DMS153 treated with DMSO at 0.1 percent for 48 hours (cell line): ENCODE results near the gene UBAC1.
"Not testable (repeated sequence)": the region's sequence is repeated elsewhere in the genome, so short reads cannot be mapped to it uniquely, and the experiment has no call there.

ENCODE experiments used
- DNase-seq: peaks from one replicate; lab custom pipeline; 2025; ENCODE audit not compliant: unreplicated experiment; lab: John Stamatoyannopoulos, UW

Gene UBAC1

GRCh38 chr9:135978642-135979546 is 17.7 kb upstream of the UBAC1 start:
- DNase-seq: no peak

DNA sequence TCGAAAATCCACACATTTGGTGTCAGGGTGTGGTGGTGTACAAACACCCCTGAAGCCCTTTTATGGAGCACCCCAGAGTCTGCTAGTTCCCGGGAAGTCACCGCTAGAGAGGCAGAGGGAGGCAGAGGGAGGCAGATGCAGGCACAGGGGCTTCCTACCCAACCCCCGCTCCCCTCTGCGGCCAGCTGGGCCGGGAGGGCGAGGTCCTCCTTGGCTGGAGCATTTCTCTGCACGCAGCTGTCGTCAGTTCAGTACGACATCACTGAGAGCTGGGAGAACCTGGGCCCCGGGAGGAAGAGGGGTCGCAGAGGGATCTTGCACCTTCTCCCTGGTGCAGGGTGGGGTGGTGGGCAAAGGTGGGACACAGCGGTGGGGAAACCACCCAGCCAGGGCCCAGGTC is 15.8 kb upstream of the UBAC1 start:
- no peak for DNase-seq

- no peak for DNase-seq
Measured at GRCh38 chr9:135976531-135976930, 15.4 kb upstream of the UBAC1 start.

DNA sequence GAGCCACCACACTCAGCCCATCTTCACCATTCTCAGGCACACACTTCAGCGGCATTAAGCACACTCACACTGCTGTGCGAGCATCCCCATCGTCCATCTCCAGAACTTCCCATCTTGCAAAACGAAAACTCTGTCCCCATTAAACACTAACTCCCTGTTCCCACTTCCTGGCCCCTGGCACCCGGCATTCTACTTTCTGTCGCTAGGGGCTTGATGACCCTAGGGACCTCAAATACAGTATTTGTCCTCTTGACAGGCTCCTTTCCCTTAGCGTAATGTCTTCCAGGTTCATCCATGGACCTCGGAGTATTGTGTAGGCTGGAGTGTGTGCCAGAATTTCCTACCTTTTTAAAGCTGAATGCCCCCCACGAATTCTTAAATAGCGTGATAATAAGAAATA is 14.7 kb upstream of the UBAC1 start:
- DNase-seq: no peak

- no peak for DNase-seq
Measured at GRCh38 chr9:135974220-135974573, 13.0 kb upstream of the UBAC1 start.

DNA sequence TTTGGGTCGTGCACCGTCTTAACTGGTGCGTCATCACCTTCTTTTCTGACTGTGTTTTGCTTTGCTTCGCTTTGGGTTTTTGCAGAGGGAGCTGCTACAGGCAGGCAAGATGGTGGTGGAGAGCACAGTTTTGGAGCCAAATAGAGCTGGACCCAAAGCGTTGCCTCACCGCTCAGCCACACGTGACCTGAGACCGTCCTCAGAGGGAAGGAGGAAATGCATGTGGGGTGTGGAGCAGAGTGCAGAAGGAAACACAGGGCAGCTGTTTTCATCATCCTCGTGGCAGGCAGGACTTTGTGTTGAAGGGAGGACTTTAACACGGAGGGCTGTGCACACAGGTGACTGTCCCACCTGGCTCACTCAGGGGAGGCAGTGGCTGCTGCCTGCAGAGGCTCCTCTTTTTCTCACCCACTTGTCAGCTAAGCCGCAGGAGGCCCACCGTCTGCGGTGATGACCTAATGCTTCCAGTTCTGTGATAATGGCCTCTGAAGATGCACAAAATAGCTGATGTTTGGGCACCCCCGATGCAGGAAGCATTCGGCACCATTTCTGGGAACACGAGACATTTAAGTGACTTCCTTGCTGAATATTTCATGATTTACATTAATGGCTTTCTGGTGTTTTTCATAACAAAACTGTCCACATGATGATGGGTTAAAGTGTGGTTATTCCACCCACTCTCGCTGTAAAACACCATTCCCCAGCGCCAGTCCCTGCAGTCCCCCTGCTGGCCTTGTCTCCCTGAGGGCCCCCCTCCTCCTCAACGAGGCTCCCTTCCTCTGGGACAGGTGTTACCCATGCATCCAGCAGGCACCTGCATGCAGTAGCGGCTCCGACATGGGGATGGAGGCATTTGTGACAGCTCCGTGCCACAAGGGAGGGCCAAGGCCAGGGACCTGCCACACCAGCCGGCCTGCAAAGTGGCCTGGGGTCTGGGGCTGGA is 12.4 kb upstream of the UBAC1 start:
- DNase-seq: no peak

- no peak for DNase-seq
Measured at GRCh38 chr9:135971892-135972291, 10.7 kb upstream of the UBAC1 start.

DNA sequence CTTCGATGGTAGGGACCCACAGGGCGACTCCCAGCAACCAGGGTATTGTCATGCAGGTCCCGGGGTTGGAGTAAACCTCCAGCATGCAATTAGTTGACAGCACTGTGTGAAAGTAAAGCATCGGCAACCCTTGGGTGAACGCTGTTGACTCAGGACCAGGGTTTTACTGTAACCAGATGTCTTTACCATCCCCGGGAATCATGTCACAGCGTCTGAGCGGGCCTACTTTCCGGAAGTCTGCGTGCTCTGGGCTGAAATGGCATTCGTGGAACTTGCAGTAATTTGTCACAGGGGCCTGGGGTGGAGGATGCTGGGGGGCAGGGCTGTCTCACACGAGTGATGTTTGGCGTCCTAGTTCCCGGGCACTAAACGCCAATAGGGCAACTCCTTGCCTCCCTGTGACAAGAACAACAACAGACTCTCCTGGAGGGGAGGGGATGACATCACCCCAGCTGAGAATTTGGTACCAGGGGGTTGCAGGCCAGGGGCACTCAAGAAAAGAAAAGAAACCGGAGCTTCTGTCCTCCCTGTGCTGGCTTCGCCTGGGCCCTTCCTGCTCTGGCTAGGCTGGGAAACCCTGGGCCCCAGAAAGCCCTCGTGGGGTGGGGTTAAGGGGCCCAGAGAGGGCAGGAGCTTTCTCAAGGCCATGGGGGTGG is 10.1 kb upstream of the UBAC1 start:
- no peak for DNase-seq

- no peak for DNase-seq
Measured at GRCh38 chr9:135970128-135970815, 9.1 kb upstream of the UBAC1 start.

GRCh38 chr9:135969064-135969683 is 8.0 kb upstream of the UBAC1 start:
- no peak for DNase-seq

DNA sequence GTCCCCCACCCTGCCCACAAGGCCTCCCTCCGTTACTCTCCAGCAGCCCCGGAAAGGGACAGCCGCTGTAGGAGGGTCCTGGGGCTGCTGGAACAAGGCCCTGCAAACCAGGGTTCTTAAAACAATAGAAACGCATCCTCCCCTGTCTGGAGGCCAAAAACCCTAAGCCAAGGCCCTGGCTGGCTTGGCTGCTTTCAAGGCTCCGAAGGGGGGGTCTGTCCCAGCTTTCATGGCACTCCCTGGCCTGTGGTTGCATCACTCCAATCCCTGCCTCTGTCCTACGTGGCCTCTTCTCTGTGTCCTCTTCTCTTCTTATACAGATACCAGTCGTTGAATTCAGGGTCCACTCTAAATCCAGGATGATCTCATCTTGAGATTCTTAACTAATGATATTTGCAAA is 7.4 kb upstream of the UBAC1 start:
- no peak for DNase-seq

DNA sequence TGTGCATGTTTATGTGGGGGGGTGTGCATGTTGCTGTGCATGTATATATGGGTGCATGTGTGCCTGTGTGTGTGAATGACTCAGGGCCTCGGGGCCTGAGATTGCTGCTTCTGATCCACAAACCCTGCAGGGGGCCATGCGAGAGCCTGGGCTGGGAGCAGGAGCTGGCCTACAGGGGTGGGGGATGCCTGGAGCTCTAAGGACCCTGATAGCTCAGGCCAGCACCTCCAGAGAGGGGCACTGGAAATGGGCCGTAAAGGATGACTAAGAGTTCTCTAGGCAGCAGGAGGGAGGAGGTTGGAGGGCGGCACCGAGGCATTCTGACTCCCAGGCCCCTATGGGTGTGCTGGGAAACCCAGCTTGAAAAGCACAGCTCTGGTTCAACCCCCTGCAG is 6.9 kb upstream of the UBAC1 start:
- DNase-seq: no peak

- not testable (repeated sequence) for DNase-seq
Measured at GRCh38 chr9:135966916-135967260, 5.7 kb upstream of the UBAC1 start.

DNA sequence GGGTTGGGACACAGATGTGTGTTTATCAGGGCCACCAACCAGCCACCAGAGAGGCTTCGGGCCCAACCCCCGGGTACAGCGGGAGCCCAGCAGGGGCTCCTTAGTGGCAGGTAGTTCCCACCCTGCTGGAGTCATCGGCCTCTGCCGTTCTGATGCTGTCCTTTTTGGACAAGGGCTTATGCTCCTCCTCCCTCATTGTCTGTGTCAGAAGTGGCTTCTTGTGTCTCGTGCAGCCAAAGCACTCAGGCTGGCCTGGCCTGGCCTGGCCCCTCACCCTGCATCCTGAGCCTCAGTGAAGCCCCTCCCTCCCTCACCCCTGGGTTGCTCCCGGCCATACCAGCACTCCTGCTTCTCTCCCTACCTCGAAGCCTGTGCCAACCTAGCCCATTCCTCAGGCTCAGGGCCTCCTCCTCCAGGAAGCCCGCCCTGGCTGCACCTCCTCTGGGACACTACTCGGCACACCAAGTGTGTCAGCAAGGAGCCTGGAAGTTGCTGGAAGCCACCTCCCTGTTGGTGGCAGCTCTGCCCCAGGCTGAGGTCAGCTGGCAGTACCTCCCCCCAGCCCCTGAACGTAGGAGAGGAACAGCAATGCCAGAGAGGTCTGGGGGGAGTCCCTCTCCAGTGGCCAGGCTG is 4.1 kb upstream of the UBAC1 start:
- no peak for DNase-seq

GRCh38 chr9:135963938-135964337 is 2.8 kb upstream of the UBAC1 start:
- DNase-seq: no peak

DNA sequence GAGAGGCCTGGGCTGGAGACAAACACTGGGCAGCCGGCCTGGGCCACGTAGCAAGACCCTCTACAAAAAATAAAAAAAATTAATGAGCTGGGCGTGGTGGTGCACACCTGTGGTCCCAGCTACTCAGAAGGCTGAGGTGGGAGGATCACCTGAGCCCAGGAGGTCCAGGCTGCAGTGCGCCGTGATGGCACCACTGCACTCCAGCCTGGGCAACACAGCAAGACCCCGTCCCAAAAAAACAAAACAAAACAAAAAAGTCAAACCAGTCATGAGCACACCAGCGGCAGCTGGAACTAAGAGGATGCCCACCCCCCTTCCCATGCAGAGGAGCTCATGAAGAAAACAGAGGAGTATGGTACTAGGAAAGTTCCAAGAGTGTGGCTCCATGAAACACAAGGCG is 2.2 kb upstream of the UBAC1 start:
- DNase-seq: no peak

DNA sequence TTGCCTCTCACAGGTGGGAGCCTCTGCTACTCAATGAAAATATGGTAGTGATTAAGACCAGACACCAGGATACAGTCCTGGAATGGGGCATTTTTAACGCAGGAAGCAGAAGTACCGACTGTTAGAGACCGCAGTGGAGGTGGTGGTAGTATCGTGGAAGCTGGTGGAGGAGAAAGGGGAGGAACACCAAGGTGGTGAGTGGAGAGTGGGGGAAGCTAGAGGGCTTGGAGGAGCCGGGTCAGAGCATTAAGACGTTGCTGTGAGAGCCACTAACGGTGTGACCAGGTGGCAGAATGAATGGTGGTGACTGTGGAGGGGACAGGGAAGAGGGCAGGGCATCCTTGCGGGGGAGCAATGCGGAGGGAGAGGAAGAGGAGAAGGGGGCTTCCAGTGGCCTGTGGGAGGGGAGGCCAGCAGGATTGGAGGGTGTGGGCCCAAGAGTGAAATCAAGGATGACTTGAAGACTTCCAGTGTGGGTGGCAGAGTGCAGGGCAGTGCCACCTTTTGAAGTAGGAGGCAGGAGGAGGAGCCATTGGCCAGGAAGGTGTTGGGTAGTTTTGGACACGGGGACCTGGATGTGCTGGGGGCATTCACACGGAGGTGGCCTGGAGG is 1.6 kb upstream of the UBAC1 start:
- DNase-seq: no peak

DNA sequence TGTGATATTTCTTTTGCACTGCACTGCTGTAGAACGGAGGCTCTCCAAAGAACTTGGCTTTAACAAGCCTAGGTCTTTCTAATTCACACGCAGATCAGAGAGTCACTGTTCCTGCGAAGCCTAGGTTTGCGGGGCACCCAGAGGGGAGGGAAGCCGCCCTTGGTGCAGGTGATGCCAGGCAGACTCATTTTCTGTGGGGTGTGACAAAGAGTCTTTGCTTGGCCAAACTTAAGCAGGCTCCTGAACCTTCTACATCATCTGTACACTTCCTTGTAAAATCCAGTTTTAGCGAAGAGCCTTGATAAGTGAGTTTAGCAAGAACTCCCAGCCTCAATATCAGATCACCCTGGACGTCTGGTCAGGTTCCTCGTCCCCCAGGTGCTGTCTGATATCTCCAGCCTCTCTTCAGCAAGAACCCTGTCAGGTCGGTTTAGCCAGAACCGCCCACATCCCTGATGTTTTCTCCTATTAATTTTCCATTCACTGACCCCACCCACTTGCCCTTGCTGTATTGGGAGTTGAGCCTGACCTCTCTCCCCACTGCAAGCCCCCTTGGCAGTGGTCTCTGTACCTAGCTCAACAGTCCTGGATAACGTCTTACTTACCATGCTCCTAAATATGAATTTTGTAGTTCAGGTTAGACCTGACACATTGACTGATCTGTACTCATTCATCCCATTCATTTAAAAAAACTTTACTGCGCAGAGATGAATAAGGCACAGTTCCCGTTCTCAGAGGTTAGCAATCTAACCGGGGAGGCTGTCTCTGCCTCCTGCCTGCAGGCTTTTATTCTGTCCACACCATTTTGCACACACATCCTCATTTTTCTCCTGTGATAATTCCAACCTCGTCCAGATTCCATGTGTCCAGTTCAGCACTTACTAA is 880 bp upstream of the UBAC1 start:
- DNase-seq: no peak
